Fibroblast of lung (primary cell): ENCODE results near the gene PURA. TPM values are rescaled to one million over a fixed set of nuclear protein-coding genes. Genes with fewer than 3 reads are reported as not detected.
A peak's percentile ranks its signal among the peaks of the same experiment; 100 is the strongest.

ENCODE experiments used
- DNase-seq, 2 donors: peaks; one replicate each; pipeline versions ENCODE4 v3.0.0 to v3.0.0-alpha.2; 2010; ENCODE audit warnings: low read depth in 2 of 2
- H2AFZ ChIP-seq: 2 replicates; pipeline ENCODE4 v1.5.1; 2012; ENCODE audit warnings: low read length, control low read depth, inconsistent platforms
- H3K27ac ChIP-seq: 2 replicates; pipeline ENCODE4 v1.5.1; 2011; ENCODE audit warnings: low read length, control low read depth; ENCODE audit not compliant: insufficient read depth
- H3K27me3 ChIP-seq: 2 replicates; pipeline ENCODE4 v1.5.1; 2011; ENCODE audit warnings: mild to moderate bottlenecking, low read length; ENCODE audit not compliant: control insufficient read depth, insufficient read depth
- H3K36me3 ChIP-seq: 2 replicates; pipeline ENCODE4 v1.5.1; 2011; ENCODE audit warnings: low read length; ENCODE audit not compliant: control insufficient read depth, insufficient read depth
- H3K4me1 ChIP-seq: 2 replicates; pipeline ENCODE4 v1.5.1; 2011; ENCODE audit warnings: low read length; ENCODE audit not compliant: control insufficient read depth, insufficient read depth; ENCODE audit errors: extremely low read depth
- H3K4me2 ChIP-seq: 2 replicates; pipeline ENCODE4 v1.5.1; 2011; ENCODE audit warnings: low read length, control low read depth; ENCODE audit not compliant: insufficient read depth; ENCODE audit errors: extremely low read depth
- H3K4me3 ChIP-seq, 4 experiments: fragments of 200-600 bp in 1 of 4; sonication (generic) in 1 of 4; replicated peaks in 1 of 4; 2 replicates each; pipeline ENCODE4 v1.5.1; 2011 to 2016; ENCODE audit warnings: low read length in 4 of 4, low read depth in 3 of 4, mild to moderate bottlenecking in 3 of 4, control low read depth in 2 of 4, inconsistent platforms in 1 of 4, mixed read lengths in 1 of 4; ENCODE audit not compliant: insufficient read depth in 1 of 4; ENCODE audit errors: control extremely low read depth in 1 of 4
- H3K79me2 ChIP-seq: 2 replicates; pipeline ENCODE4 v1.5.1; 2012; ENCODE audit warnings: mild to moderate bottlenecking, low read length, inconsistent platforms; ENCODE audit not compliant: control insufficient read depth, insufficient read depth
- H3K9ac ChIP-seq: 2 replicates; pipeline ENCODE4 v1.5.1; 2011; ENCODE audit warnings: mild to moderate bottlenecking, low read length, control low read depth; ENCODE audit not compliant: insufficient read depth
- H3K9me3 ChIP-seq: 2 replicates; pipeline ENCODE4 v1.5.1; 2012; ENCODE audit warnings: low read depth, low read length; ENCODE audit not compliant: control insufficient read depth, insufficient read depth
- H4K20me1 ChIP-seq: 2 replicates; pipeline ENCODE4 v1.5.1; 2011; ENCODE audit warnings: low read length; ENCODE audit not compliant: control insufficient read depth, insufficient read depth; ENCODE audit errors: extremely low read depth
- CTCF ChIP-seq, 2 donors: IDR thresholded peaks in 1 of 2; conservative IDR thresholded peaks in 1 of 2; 1 replicate in 1 of 2; 2 replicates in 1 of 2; pipeline ENCODE4 v1.5.1; 2011 to 2012; ENCODE audit warnings: low read length in 2 of 2, control low read depth in 1 of 2, inconsistent platforms in 1 of 2, low read depth in 1 of 2, mild to moderate bottlenecking in 1 of 2
- EZH2 ChIP-seq: IDR thresholded peaks from 2 replicates; pipeline ENCODE4 v1.5.1; 2012; ENCODE audit warnings: low read length, control low read depth, mild to moderate bottlenecking; ENCODE audit errors: missing control alignments
- polyA plus RNA-seq, 2 donors: library from polyadenylated mRNA; depleted of rRNA in 1 of 2; stranded (reverse) in 1 of 2; unstranded in 1 of 2; fragments of >200 nt; gene quantifications; 2 replicates each; pipeline ENCODE4 v1.2.1, GENCODE V29; 2011 to 2012; ENCODE audit warnings: missing spikeins in 1 of 2
- total RNA-seq: library from RNA; depleted of rRNA; stranded (reverse); fragments of >200 nt; gene quantifications from 2 replicates; pipeline ENCODE4 v1.2.1, GENCODE V29; 2014

Gene PURA
- total and polyA plus RNA-seq, 2 donors (not counting 1 experiment from before 2014, with no cell fraction given) = 8.0 to 20.0 TPM

DNA sequence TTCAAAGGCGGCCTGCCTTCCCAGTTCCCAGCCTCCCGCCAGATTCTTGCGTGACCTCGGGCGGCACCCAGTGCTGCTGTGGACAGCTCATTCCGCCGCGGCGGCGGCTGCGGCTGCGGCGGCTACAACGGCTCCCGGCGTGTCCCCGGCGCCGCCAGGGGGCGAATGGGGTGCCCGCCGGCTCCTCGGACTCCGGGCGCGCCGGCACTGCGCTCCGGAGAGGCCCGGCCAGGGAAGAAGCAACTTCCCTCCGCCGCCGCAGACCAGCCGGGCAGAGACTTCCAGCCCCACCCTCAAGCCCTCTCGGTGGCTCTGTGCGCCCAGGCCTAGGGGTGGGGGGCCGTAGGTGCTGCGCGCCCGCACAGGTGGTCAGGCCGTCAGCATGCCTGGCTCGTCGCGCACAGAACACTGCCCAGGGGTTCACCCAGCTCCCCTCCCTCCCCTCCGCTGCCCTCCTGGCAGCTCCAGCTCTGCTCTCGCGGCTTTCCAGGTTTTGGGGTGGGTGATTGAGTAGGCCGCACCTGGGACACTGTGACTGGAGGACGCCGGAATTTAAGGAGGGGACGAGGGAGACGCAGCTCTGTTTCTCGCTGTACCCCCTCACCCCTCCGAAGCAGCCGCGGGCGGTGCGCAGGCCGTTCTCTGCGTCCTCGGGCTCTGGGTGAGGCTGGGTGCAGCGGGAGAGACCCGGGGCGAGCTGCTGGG lies 32.1 kb downstream of the PURA start:
- TF ChIP-seq CTCF (conservative IDR thresholded peaks at IDR 0.05 in 1 of 2, IDR thresholded peaks at IDR 0.05 in 1 of 2; ENCODE audit: low read depth in 1 of 2, low read length in 2 of 2) (peak; percentile 31 to 52), EZH2 (no peak)
- H3K4me2 ChIP-seq = peak overlapping the region; percentile 87
- no peak overlapping the region for H3K27ac ChIP-seq
- no peaks in the 10 kb centered on the region for H3K9me3 ChIP-seq
- no peaks in the 10 kb centered on the region for H3K27me3 ChIP-seq
- no peaks in the 10 kb centered on the region for H3K79me2 ChIP-seq
- H3K36me3 ChIP-seq = no peaks in the 10 kb centered on the region
- H3K4me3 ChIP-seq = peak overlapping the region; percentile 19 to 38 (median 28)
- no peaks in the 10 kb centered on the region for H3K4me1 ChIP-seq
- no peak overlapping the region for H3K9ac ChIP-seq
- no peaks in the 10 kb centered on the region for H4K20me1 ChIP-seq
- H2AFZ ChIP-seq = no peak overlapping the region
- DNase-seq = peak; percentile 58 to 60

- H3K4me1 ChIP-seq = no peaks in the 10 kb centered on the region
These were observed 32.6 kb downstream of the PURA start for GRCh38 chr5:140146523-140146842.

GRCh38 chr5:140147460-140147859 lies 33.6 kb downstream of the PURA start:
- Histone ChIP-seq H3K27me3 (no peaks in the 10 kb centered on the region), H3K27ac (no peak overlapping the region), H3K4me3 (no peak overlapping the region), H3K79me2 (no peaks in the 10 kb centered on the region), H3K36me3 (no peaks in the 10 kb centered on the region), H3K4me1 (no peaks in the 10 kb centered on the region), H3K9ac (no peak overlapping the region), H3K9me3 (no peaks in the 10 kb centered on the region), H4K20me1 (no peaks in the 10 kb centered on the region), H2AFZ (no peak overlapping the region), H3K4me2 (no peak overlapping the region)
- DNase-seq = no peak
- TF ChIP-seq CTCF (conservative IDR thresholded peaks at IDR 0.05 in 1 of 2, IDR thresholded peaks at IDR 0.05 in 1 of 2; ENCODE audit: low read depth in 1 of 2, low read length in 2 of 2) = no peak
- TF ChIP-seq EZH2 = no peak

More at GRCh38 chr5:140146523-140146842, 32.6 kb downstream of the PURA start:
- TF ChIP-seq EZH2 = no peak
- TF ChIP-seq CTCF (conservative IDR thresholded peaks at IDR 0.05 in 1 of 2, IDR thresholded peaks at IDR 0.05 in 1 of 2; ENCODE audit: low read depth in 1 of 2, low read length in 2 of 2) = no peak
- no peak overlapping the region for H3K27ac ChIP-seq
- H3K9me3 ChIP-seq = no peaks in the 10 kb centered on the region
- H4K20me1 ChIP-seq = no peaks in the 10 kb centered on the region
- no peaks in the 10 kb centered on the region for H3K27me3 ChIP-seq
- no peak overlapping the region for H2AFZ ChIP-seq
- H3K4me3 ChIP-seq = no peak overlapping the region
- no peak overlapping the region for H3K9ac ChIP-seq
- no peaks in the 10 kb centered on the region for H3K79me2 ChIP-seq
- no peak overlapping the region for H3K4me2 ChIP-seq
- no peaks in the 10 kb centered on the region for H3K36me3 ChIP-seq
- DNase-seq = no peak
